DMS 273 (cell line): ENCODE data around the gene GGACT.
"Not testable (repeated sequence)": the region's sequence is repeated elsewhere in the genome, so short reads cannot be mapped to it uniquely, and the experiment has no call there.

ENCODE experiments used
- DNase-seq: peaks from one replicate; lab custom pipeline; 2025; ENCODE audit not compliant: unreplicated experiment; lab: John Stamatoyannopoulos, UW

Gene GGACT

GRCh38 chr13:100532090-100532766, 56.4 kb downstream of the GGACT start:
- DNase-seq, result no peak

- DNase-seq, result no peak
Observed at GRCh38 chr13:100530671-100531213, 57.8 kb downstream of the GGACT start.

GRCh38 chr13:100529666-100530377, 58.8 kb downstream of the GGACT start:
- no peak for DNase-seq

- no peak for DNase-seq
Observed at GRCh38 chr13:100528820-100529219, 59.8 kb downstream of the GGACT start.

- no peak for DNase-seq
Observed at GRCh38 chr13:100528353-100528752, 60.2 kb downstream of the GGACT start.

GRCh38 chr13:100527644-100528043, 60.9 kb downstream of the GGACT start:
- no peak for DNase-seq

- peak; percentile 15 for DNase-seq
Observed at GRCh38 chr13:100526318-100527000, 62.1 kb downstream of the GGACT start.

GRCh38 chr13:100525453-100526317, 62.9 kb downstream of the GGACT start:
- DNase-seq, result no peak

GRCh38 chr13:100524688-100525087, 63.9 kb downstream of the GGACT start:
- not testable (repeated sequence) for DNase-seq

- DNase-seq, result no peak
Observed at GRCh38 chr13:100523981-100524386, 64.6 kb downstream of the GGACT start.

GRCh38 chr13:100523411-100523810, 65.2 kb downstream of the GGACT start:
- DNase-seq, result peak; percentile 32

- peak; percentile 81 for DNase-seq
Observed at GRCh38 chr13:100522618-100523309, 65.8 kb downstream of the GGACT start.

GRCh38 chr13:100521851-100522617, 66.6 kb downstream of the GGACT start:
- peak; percentile 81 for DNase-seq

- peak; percentile 49 for DNase-seq
Observed at GRCh38 chr13:100520936-100521850, 67.4 kb downstream of the GGACT start.

GRCh38 chr13:100519626-100520025, 69.0 kb downstream of the GGACT start:
- DNase-seq, result no peak

GRCh38 chr13:100518394-100519062, 70.1 kb downstream of the GGACT start:
- no peak for DNase-seq

GRCh38 chr13:100517728-100518127, 70.9 kb downstream of the GGACT start:
- DNase-seq, result no peak

GRCh38 chr13:100517135-100517534, 71.5 kb downstream of the GGACT start:
- no peak for DNase-seq
